Karpas-422 (cell line): ENCODE results near the gene PLCD1. TPM values are rescaled to one million over a fixed set of nuclear protein-coding genes. Genes with fewer than 3 reads are reported as not detected.
A peak's percentile ranks its signal among the peaks of the same experiment; 100 is the strongest.
"Not testable (repeated sequence)": the region's sequence is repeated elsewhere in the genome, so short reads cannot be mapped to it uniquely, and the experiment has no call there.

Experiments used
- DNase-seq: peaks from one replicate; pipeline ENCODE4 v3.0.0-alpha.2; 2015
- H2AFZ ChIP-seq: fragments of 200-600 bp; sonication (generic); 2 replicates; pipeline ENCODE4 v1.6.1; 2014; ENCODE audit warnings: antibody characterized with exemption, low read length, mixed read lengths
- H3K27ac ChIP-seq: fragments of 200-600 bp; sonication (generic); 2 replicates; pipeline ENCODE4 v1.5.1; 2014; ENCODE audit warnings: mild to moderate bottlenecking, low read length, moderate library complexity
- H3K27me3 ChIP-seq: fragments of 200-600 bp; sonication (generic); 2 replicates; pipeline ENCODE4 v1.6.1; 2014; ENCODE audit warnings: low read length, mixed read lengths
- H3K36me3 ChIP-seq: fragments of 200-600 bp; sonication (generic); 2 replicates; pipeline ENCODE4 v1.6.1; 2014; ENCODE audit warnings: low read length, mixed read lengths; ENCODE audit not compliant: insufficient read depth
- H3K4me1 ChIP-seq: fragments of 200-600 bp; sonication (generic); 2 replicates; pipeline ENCODE4 v1.6.1; 2014; ENCODE audit warnings: mild to moderate bottlenecking, low read length, mixed read lengths
- H3K4me2 ChIP-seq: fragments of 200-600 bp; sonication (generic); 2 replicates; pipeline ENCODE4 v1.6.1; 2014; ENCODE audit warnings: low read length, low read depth, mild to moderate bottlenecking; ENCODE audit not compliant: poor library complexity, severe bottlenecking
- H3K4me3 ChIP-seq: fragments of 200-600 bp; sonication (generic); 2 replicates; pipeline ENCODE4 v1.5.1; 2014; ENCODE audit warnings: mild to moderate bottlenecking, antibody characterized with exemption, low read length, mixed read lengths
- H3K79me2 ChIP-seq: fragments of 200-600 bp; sonication (generic); 2 replicates; pipeline ENCODE4 v1.6.1; 2014; ENCODE audit warnings: mild to moderate bottlenecking, low read length, mixed read lengths
- H3K9ac ChIP-seq: fragments of 200-600 bp; sonication (generic); 2 replicates; pipeline ENCODE4 v1.6.0; 2014; ENCODE audit warnings: low read length
- H3K9me2 ChIP-seq: fragments of 200-600 bp; sonication (generic), shearing (Covaris generic); replicated peaks from 2 replicates; pipeline ENCODE4 v1.6.0; 2014; ENCODE audit warnings: mild to moderate bottlenecking, low read length, moderate library complexity; ENCODE audit not compliant: insufficient read depth
- H3K9me3 ChIP-seq: fragments of 300-700, 200-600 bp; sonication (generic); 2 replicates; pipeline ENCODE4 v1.6.1; 2014; ENCODE audit warnings: low read length, mixed read lengths
- H4K20me1 ChIP-seq: fragments of 200-600 bp; sonication (generic); 2 replicates; pipeline ENCODE4 v1.6.1; 2014; ENCODE audit warnings: mild to moderate bottlenecking, antibody characterized with exemption, low read length, low read depth; ENCODE audit not compliant: insufficient read depth
- total RNA-seq: library from RNA; depleted of rRNA; stranded (reverse); fragments of >200 nt; shearing (Covaris generic); gene quantifications from 2 replicates; pipeline ENCODE4 v1.2.3, GENCODE V29; 2014; ENCODE audit warnings: low replicate concordance; rRNA removed

The PLCD1 gene
- total RNA-seq: 0.89 and 2.2 TPM in 2 replicates

- no peak within 1 kb of the TSS for H3K27ac ChIP-seq
- no peaks in the 10 kb centered on the region for H3K36me3 ChIP-seq
- H3K4me1 ChIP-seq: peaks cover 12% of the 10 kb centered on the region
- no peak within 1 kb of the TSS for H3K4me2 ChIP-seq
- H2AFZ ChIP-seq: no peak within 1 kb of the TSS
- H3K27me3 ChIP-seq: no peaks in the 10 kb centered on the region
- 0 out of 2 replicates have a peak, but pooled peaks cover 3% of the 10 kb centered on the region for H4K20me1 ChIP-seq
- H3K9ac ChIP-seq: no peak within 1 kb of the TSS
- no peaks in the 10 kb centered on the region for H3K9me2 ChIP-seq
- no peaks in the 10 kb centered on the region for H3K79me2 ChIP-seq
- no peak for DNase-seq
- no peaks in the 10 kb centered on the region for H3K9me3 ChIP-seq
- no peak within 1 kb of the TSS for H3K4me3 ChIP-seq
Measured at GRCh38 chr3:38029400-38030125, at the start of gene PLCD1. PLCD1 (minus strand) TSS chr3:38029642; CDS start chr3:38029539, 103 bp downstream.

- H3K27me3 ChIP-seq, H3K9me2 ChIP-seq, H3K4me3 ChIP-seq, H3K79me2 ChIP-seq, DNase-seq, H3K4me2 ChIP-seq, H3K9me3 ChIP-seq, H3K27ac ChIP-seq, H3K9ac ChIP-seq, H2AFZ ChIP-seq, H3K36me3 ChIP-seq, H4K20me1 ChIP-seq, H3K4me1 ChIP-seq: not testable (repeated sequence)
Measured at GRCh38 chr3:38077073-38077472, 47.6 kb upstream of the PLCD1 start.

GRCh38 chr3:38070013-38070412 is 40.6 kb upstream of the PLCD1 start:
- Histone ChIP-seq H3K4me2 (no peak overlapping the region), H3K9ac (no peak overlapping the region)

GRCh38 chr3:38067508-38068233 is 38.2 kb upstream of the PLCD1 start:
- no peaks in the 10 kb centered on the region for H3K27me3 ChIP-seq
- H3K9me3 ChIP-seq: no peaks in the 10 kb centered on the region
- DNase-seq: no peak
- H3K36me3 ChIP-seq: no peaks in the 10 kb centered on the region
- H3K4me3 ChIP-seq: no peak overlapping the region
- H2AFZ ChIP-seq: no peak overlapping the region
- H3K9ac ChIP-seq: no peak overlapping the region
- H4K20me1 ChIP-seq: no peaks in the 10 kb centered on the region
- H3K27ac ChIP-seq: no peak overlapping the region
- H3K4me1 ChIP-seq: no peaks in the 10 kb centered on the region
- H3K9me2 ChIP-seq: no peaks in the 10 kb centered on the region
- no peaks in the 10 kb centered on the region for H3K79me2 ChIP-seq
- no peak overlapping the region for H3K4me2 ChIP-seq

More at GRCh38 chr3:38070013-38070412, 40.6 kb upstream of the PLCD1 start:
- H3K9me3 ChIP-seq: no peaks in the 10 kb centered on the region
- H3K27me3 ChIP-seq: no peaks in the 10 kb centered on the region
- H3K9me2 ChIP-seq: no peaks in the 10 kb centered on the region
- H3K27ac ChIP-seq: no peak overlapping the region
- H3K4me1 ChIP-seq: no peaks in the 10 kb centered on the region
- H3K79me2 ChIP-seq: no peaks in the 10 kb centered on the region
- no peaks in the 10 kb centered on the region for H4K20me1 ChIP-seq
- no peak overlapping the region for H3K4me3 ChIP-seq
- no peak overlapping the region for H2AFZ ChIP-seq
- DNase-seq: no peak
- no peaks in the 10 kb centered on the region for H3K36me3 ChIP-seq

- not testable (repeated sequence) for H3K4me3 ChIP-seq
Measured at GRCh38 chr3:38064453-38064852, 35.0 kb upstream of the PLCD1 start.

GRCh38 chr3:38062809-38063208 is 33.4 kb upstream of the PLCD1 start:
- Histone ChIP-seq H3K36me3 (no peaks in the 10 kb centered on the region), H3K9me2 (no peaks in the 10 kb centered on the region), H3K4me1 (no peaks in the 10 kb centered on the region), H3K79me2 (no peaks in the 10 kb centered on the region), H3K9ac (no peak overlapping the region), H4K20me1 (no peaks in the 10 kb centered on the region), H3K4me3 (no peak overlapping the region), H3K27me3 (no peaks in the 10 kb centered on the region), H2AFZ (no peak overlapping the region), H3K4me2 (no peak overlapping the region), H3K9me3 (no peaks in the 10 kb centered on the region), H3K27ac (no peak overlapping the region)
- no peak for DNase-seq

More at GRCh38 chr3:38064453-38064852, 35.0 kb upstream of the PLCD1 start:
- H3K27me3 ChIP-seq, H4K20me1 ChIP-seq, H3K9ac ChIP-seq, H3K79me2 ChIP-seq, H3K4me2 ChIP-seq, H3K36me3 ChIP-seq, H3K4me1 ChIP-seq, H3K9me3 ChIP-seq, H3K9me2 ChIP-seq, DNase-seq, H2AFZ ChIP-seq, H3K27ac ChIP-seq: not testable (repeated sequence)

- no peak overlapping the region for H3K4me2 ChIP-seq
- DNase-seq: no peak
- no peak overlapping the region for H3K27ac ChIP-seq
- no peaks in the 10 kb centered on the region for H3K79me2 ChIP-seq
- H3K9me3 ChIP-seq: no peaks in the 10 kb centered on the region
- no peaks in the 10 kb centered on the region for H3K4me1 ChIP-seq
- no peaks in the 10 kb centered on the region for H3K9me2 ChIP-seq
- H3K9ac ChIP-seq: no peak overlapping the region
- H2AFZ ChIP-seq: no peak overlapping the region
- H3K4me3 ChIP-seq: no peak overlapping the region
- no peaks in the 10 kb centered on the region for H3K36me3 ChIP-seq
- no peaks in the 10 kb centered on the region for H3K27me3 ChIP-seq
- H4K20me1 ChIP-seq: no peaks in the 10 kb centered on the region
Measured at GRCh38 chr3:38059591-38059990, 30.1 kb upstream of the PLCD1 start.

GRCh38 chr3:38059148-38059547 is 29.7 kb upstream of the PLCD1 start:
- peak; percentile 50 for DNase-seq

More at GRCh38 chr3:38059148-38059547, 29.7 kb upstream of the PLCD1 start:
- Histone ChIP-seq H3K9me3 (no peaks in the 10 kb centered on the region), H3K79me2 (no peaks in the 10 kb centered on the region), H4K20me1 (no peaks in the 10 kb centered on the region), H3K27ac (no peak overlapping the region), H3K27me3 (no peaks in the 10 kb centered on the region), H2AFZ (no peak overlapping the region), H3K4me3 (no peak overlapping the region), H3K9ac (no peak overlapping the region), H3K9me2 (no peaks in the 10 kb centered on the region), H3K4me2 (no peak overlapping the region), H3K36me3 (no peaks in the 10 kb centered on the region), H3K4me1 (no peaks in the 10 kb centered on the region)
